Activated CD4-positive, CD25-positive, alpha-beta regulatory T cell (primary cell): Measurements from ENCODE around the gene AIDA.
"Not testable (repeated sequence)": the region's sequence is repeated elsewhere in the genome, so short reads cannot be mapped to it uniquely, and the experiment has no call there.

Experiments used
- DNase-seq, 4 experiments: peaks; one replicate each; lab custom pipeline; 2025; lab: John Stamatoyannopoulos, UW

Gene AIDA

GRCh38 chr1:222711319-222712252 lies 705 bp downstream of the AIDA start:
- DNase-seq, result peak; percentile 12 to 24 (median 18)

GRCh38 chr1:222709700-222710153 lies 2.6 kb downstream of the AIDA start:
- no peak for DNase-seq

DNA sequence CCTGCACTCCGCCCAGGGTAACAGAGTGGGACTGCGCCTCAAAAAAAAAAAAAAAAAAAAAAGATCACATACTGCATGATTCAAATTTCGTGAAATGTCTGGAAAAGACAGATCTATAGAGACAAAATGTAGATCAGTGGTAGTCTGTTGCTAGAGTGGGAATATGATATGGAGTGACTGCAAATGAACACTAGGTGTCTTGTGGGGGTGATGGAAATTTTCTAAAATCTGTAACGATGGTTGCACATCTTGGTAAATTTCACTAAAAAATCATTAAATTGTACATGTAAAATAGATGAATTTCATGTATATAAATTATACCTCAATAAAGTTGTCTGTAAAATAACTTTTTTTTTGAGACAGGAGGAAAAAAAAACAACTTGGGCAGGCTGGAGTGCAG lies 5.5 kb downstream of the AIDA start:
- DNase-seq, result no peak

- no peak for DNase-seq
Observed at GRCh38 chr1:222704260-222704659, 8.0 kb downstream of the AIDA start.

DNA sequence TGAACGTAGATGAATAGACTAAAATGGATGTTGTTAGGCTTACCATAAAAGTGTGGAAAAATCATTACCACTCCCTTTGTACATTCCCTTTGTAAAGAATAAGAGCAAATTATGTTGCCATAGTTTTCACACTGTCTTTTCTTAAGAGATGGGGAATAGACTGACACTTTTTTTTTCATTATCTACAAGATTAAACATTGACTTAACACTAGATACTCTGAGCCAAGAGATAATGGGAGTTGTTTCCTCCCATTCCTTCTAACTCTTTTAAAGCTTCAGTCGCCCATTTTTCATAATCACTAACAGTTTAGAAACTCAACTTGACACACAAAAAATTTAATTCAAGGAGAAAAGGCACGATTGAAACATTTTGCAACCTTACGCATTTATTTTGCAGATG lies 10.1 kb downstream of the AIDA start:
- DNase-seq, result no peak

DNA sequence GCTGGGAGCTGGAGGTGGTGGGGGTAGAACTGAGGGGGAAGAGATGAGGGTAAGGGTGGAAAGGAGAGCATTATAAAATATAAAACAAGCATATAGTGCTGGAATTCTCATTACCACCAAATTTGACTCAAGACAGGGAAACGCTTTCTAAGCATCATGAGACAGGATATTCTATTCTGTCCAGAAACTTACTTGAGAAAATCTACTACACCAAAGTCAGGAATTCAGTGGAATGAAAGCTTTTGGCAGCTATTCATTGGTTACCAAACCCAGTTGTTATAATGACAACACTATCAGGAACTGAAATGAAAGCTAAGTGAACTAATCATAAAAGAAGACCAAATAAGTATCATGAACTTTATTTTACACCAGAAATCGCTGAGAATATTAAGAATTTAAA lies 14.5 kb downstream of the AIDA start:
- DNase-seq, result no peak

DNA sequence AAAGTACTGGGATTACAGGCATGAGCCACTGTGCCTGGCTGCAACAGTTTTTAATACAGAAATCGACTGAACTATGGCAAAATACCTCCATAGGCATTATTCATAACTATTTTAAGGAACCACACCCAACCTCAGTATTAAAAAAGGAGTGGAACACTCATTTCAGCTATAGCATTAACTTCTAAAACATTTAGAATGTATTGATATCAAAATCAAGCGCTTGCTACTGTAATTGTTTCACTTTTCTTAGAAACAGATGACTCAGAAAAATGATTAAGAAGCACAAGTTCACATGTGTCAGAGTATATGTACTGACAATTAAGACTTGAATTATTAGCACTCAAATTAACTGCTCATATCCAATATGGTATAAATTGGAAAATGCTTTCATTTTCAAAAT lies 15.1 kb downstream of the AIDA start:
- no peak for DNase-seq

- no peak for DNase-seq
Observed at GRCh38 chr1:222696741-222697140, 15.6 kb downstream of the AIDA start.

GRCh38 chr1:222694927-222695326 lies 17.4 kb downstream of the AIDA start:
- DNase-seq, result no peak

- no peak for DNase-seq
Observed at GRCh38 chr1:222691016-222691415, 21.3 kb downstream of the AIDA start.

- DNase-seq, result no peak
Observed at GRCh38 chr1:222680080-222680479, 32.2 kb downstream of the AIDA start.

DNA sequence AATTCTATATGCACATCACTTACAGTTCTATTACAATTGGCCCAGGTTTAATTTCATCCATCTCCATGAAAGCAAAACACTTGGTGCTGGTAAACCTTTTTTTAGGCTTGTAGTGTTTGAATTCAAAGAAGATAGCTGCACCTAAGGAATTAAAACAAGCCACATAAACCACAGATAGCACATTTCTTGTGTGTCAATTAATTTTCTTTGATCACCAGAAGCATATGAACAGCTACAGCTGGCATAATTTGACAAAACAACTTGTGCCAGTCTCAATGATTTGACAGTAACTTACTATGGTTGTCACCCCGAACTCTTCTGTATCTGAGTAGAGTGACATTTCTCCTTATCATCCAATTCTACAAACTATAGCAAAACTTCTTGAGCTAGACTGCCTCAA lies 42.2 kb downstream of the AIDA start:
- DNase-seq, result no peak

DNA sequence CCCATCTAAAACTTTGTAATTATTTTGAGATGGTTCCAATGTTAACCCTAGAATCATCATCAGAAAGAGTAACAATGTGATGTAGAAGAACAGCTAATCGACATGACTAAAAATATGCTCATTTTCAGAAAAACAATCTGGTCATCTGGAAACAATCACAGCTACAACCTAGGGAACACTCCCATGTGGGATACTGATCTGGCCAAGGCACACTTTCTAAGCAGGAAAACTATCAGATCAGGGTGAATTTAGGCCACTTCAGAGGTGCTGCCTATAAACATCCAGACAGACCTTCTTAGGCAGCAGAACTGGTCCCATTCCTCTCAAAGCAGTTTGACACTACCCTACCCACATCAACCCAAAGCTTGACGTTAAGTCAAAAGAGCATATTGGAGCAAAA lies 43.2 kb downstream of the AIDA start:
- not testable (repeated sequence) for DNase-seq

- not testable (repeated sequence) for DNase-seq
Observed at GRCh38 chr1:222668184-222668583, 44.1 kb downstream of the AIDA start.

GRCh38 chr1:222665964-222666363 lies 46.3 kb downstream of the AIDA start:
- no peak for DNase-seq

DNA sequence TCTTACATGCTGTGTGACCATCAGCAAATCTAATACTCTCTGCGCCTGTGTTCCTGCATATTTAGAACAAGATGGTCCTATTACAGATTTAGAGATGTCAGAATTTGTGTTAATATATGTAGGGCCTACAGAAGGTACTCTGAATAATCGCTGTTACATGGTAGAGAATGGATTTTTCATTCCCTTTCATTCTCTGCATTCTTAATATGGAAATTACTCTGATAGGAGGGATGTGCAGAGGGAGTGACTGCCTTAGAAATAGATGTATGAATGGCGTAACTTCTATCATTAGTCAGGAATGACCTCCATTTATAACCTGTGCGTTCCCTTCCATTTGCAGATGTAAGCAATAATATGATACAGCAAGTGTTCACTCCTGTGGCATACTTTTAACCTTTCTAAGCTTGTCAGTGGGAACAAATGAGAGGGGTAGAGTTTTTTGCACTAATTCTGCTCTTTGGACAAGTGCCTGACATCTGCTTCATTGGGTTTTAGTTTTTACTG lies 48.8 kb downstream of the AIDA start:
- no peak for DNase-seq

DNA sequence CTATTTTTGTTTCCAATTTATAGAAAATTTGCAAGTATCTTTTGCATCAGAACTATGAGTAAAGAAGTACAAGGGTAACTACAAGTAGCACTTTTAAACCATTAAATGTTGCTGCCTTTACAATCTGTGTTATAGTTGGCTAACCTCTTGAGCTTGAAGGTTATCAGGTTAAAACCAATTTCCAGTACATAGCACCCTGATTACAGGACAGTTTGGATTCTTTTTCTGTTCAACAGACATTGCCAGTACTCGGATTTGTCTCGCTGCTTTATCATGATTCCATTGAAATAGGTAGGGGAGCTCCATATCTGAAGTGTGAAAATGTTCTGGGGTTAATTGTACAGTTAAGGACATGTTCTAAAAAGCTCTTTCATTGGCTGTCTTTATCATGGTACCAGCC lies 54.4 kb downstream of the AIDA start:
- no peak for DNase-seq

- no peak for DNase-seq
Observed at GRCh38 chr1:222656391-222657155, 55.7 kb downstream of the AIDA start.

DNA sequence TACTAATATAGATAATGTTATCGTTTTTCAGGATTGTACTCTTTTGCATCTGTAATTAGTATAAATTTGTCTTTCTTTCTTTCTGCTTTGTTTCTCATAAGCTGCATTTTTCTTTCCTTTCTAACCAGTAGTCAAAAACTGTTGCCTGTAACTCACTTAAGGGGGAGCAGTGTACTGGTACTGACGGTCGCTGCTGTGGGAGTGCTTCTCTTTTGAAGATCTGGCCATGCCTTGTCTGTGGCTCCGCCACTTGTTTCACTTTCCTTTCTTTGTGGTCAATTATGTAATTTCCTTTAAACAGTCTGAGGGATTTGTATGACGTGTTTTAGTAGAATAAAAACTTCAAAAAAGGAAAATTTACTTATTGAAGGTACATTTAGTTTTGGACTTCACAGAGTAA lies 57.4 kb downstream of the AIDA start:
- peak; percentile 4 to 26 (median 24) for DNase-seq

GRCh38 chr1:222653178-222653827 lies 59.0 kb downstream of the AIDA start:
- no peak for DNase-seq

GRCh38 chr1:222652676-222653075 lies 59.6 kb downstream of the AIDA start:
- no peak for DNase-seq

DNA sequence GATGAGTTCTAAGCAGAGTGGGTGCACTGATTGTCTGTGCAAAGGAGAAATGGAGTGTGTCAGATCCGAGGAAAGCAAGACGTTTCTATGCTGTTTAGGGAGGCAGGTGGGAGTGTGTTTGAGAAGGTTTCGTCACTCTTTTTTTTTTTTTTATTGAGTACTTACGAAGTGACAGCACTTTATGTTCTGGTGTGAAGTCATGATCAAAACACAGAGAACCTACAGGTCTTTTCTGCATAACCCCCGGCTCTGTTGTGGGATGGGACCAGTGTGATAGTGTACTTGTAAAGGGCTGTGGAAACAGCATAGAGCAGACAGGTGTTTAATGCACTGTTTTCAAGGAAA lies 67.7 kb downstream of the AIDA start:
- DNase-seq, result no peak
